K562 (cell line): ENCODE results near the gene SLMAP. TPM values are rescaled to one million over a fixed set of nuclear protein-coding genes. Genes with fewer than 3 reads are reported as not detected.

Experiments
- ATAC-seq: fragments of 200-7000 bp; cut with Tn5 transposase; 3 replicates; pipeline ENCODE4 v1.9.1; 2020; ENCODE audit warnings: moderate library complexity
- BruUV-seq: library from RNA; stranded (reverse); fragments of 400-500 nt; replicated peaks from 2 replicates; lab custom pipeline; 2021; lab: Mats Ljungman, UMichigan
- CTCF ChIA-PET: fragments of 300-600 bp; formaldehyde crosslinking; extraction: SDS; loops from one replicate; lab custom pipeline; 2021; ENCODE audit warnings: low intra/inter-chr PET ratio; lab: Yijun Ruan, JAX
- POLR2A ChIA-PET: fragments of 300-600, 350-650 bp; sonication (Branson Sonifier 250); formaldehyde crosslinking; extraction: SDS; loops from one replicate; lab custom pipeline; 2021; ENCODE audit warnings: antibody characterized with exemption, inconsistent platforms; lab: Yijun Ruan, JAX
- DNase-seq, 4 experiments: peaks; one replicate each; pipeline versions ENCODE4 v3.0.0 to v3.0.0-alpha.2; 2011 to 2018; ENCODE audit warnings: low spot score in 3 of 4, mixed read lengths in 3 of 4; ENCODE audit errors: extremely low read depth in 1 of 4
- FAIRE-seq: peaks from 2 replicates; lab custom pipeline; 2011; peaks lifted over from hg19 to GRCh38; lab: Jason Lieb, UNC
- H2AFZ ChIP-seq: 2 replicates; pipeline ENCODE4 v1.6.0; 2011; ENCODE audit warnings: low read depth, low read length, control low read depth, inconsistent platforms
- H3K27ac ChIP-seq: fragments of 200-600 bp; 3 replicates; pipeline ENCODE4 v1.8.0; 2011; ENCODE audit warnings: low read depth, mild to moderate bottlenecking, control low read depth, inconsistent platforms, low read length, moderate library complexity, mixed read lengths; ENCODE audit errors: extremely low read depth
- H3K27me3 ChIP-seq, 2 experiments: fragments of 300-600 bp in 1 of 2; 2 replicates in 1 of 2; 3 replicates in 1 of 2; pipeline versions ENCODE4 v1.6.0 to v1.8.0; 2011; ENCODE audit warnings: inconsistent platforms in 2 of 2, low read length in 2 of 2, mild to moderate bottlenecking in 1 of 2, mixed read lengths in 1 of 2, moderate library complexity in 1 of 2; ENCODE audit not compliant: control insufficient read depth in 2 of 2, insufficient read depth in 2 of 2
- H3K36me3 ChIP-seq: fragments of 300-600 bp; 3 replicates; pipeline ENCODE4 v1.8.0; 2011; ENCODE audit warnings: mild to moderate bottlenecking, low read length, inconsistent platforms; ENCODE audit not compliant: control insufficient read depth, insufficient read depth
- H3K4me1 ChIP-seq, 2 experiments: fragments of 200-600 bp in 1 of 2; replicated peaks in 1 of 2; 2 replicates in 1 of 2; 3 replicates in 1 of 2; pipeline versions ENCODE4 v1.5.1 to v1.8.0; 2011; ENCODE audit warnings: inconsistent platforms in 2 of 2, low read length in 2 of 2, mild to moderate bottlenecking in 1 of 2, mixed read lengths in 1 of 2, moderate library complexity in 1 of 2; ENCODE audit not compliant: control insufficient read depth in 2 of 2, insufficient read depth in 2 of 2
- H3K4me2 ChIP-seq: 2 replicates; pipeline ENCODE4 v1.6.1; 2011; ENCODE audit warnings: low read length, control low read depth, inconsistent platforms, mixed read lengths; ENCODE audit not compliant: insufficient read depth
- H3K4me3 ChIP-seq: fragments of 200-600 bp; sonication (generic), shearing (Covaris generic); 2 replicates; pipeline ENCODE4 v1.5.1; 2016; ENCODE audit warnings: control low read depth, inconsistent platforms
- H3K79me2 ChIP-seq: fragments of 200-600 bp; 3 replicates; pipeline ENCODE4 v1.8.0; 2011; ENCODE audit warnings: low read length, inconsistent platforms; ENCODE audit not compliant: control insufficient read depth, insufficient read depth
- H3K9ac ChIP-seq, 2 experiments: 2 replicates each; pipeline versions ENCODE4 v1.6.0 to v1.6.1; 2011; ENCODE audit warnings: low read depth in 2 of 2, low read length in 2 of 2, control low read depth in 1 of 2, inconsistent platforms in 1 of 2, mild to moderate bottlenecking in 1 of 2, mixed read lengths in 1 of 2; ENCODE audit not compliant: insufficient read depth in 1 of 2
- H3K9me1 ChIP-seq: one replicate; pipeline ENCODE4 v1.6.0; 2011; ENCODE audit warnings: inconsistent platforms, mild to moderate bottlenecking, low read length, moderate library complexity; ENCODE audit not compliant: control insufficient read depth, insufficient read depth
- H3K9me3 ChIP-seq: replicated peaks from 2 replicates; pipeline ENCODE4 v1.5.1; 2011; ENCODE audit warnings: low read depth, low read length, inconsistent platforms; ENCODE audit not compliant: control insufficient read depth, insufficient read depth
- H4K20me1 ChIP-seq: replicated peaks from 2 replicates; pipeline ENCODE4 v1.6.1; 2011; ENCODE audit warnings: low read length, inconsistent platforms, mixed read lengths; ENCODE audit not compliant: control insufficient read depth, insufficient read depth
- ARID4B ChIP-seq: sonication (generic); formaldehyde crosslinking; IDR thresholded peaks from 2 replicates; pipeline ENCODE4 v1.8.0; 2022; ENCODE audit warnings: mild to moderate bottlenecking, missing genetic modification reagents
- WGBS: fragments of 100-300 bp; shearing (Covaris generic); methylation state at CpG from one replicate; pipeline ENCODE4 v1.1.6; 2016; ENCODE audit warnings: low coverage, mixed read lengths; ENCODE audit not compliant: insufficient coverage; ENCODE audit errors: missing lambda C conversion rate; 5-methylcytosine and 5-hydroxymethylcytosine counted together
- in situ Hi-C: fragments of 300-500 bp; cut with MboI; formaldehyde crosslinking; loops from 4 replicates; pipeline ENCODE4 v1.15.0; 2018; ENCODE audit warnings: inconsistent platforms, mixed read lengths
- intact Hi-C: fragments of 100-400 bp; cut with micrococcal nuclease; formaldehyde crosslinking; loops from 2 replicates; pipeline ENCODE4 v1.14.2; 2022
- polyA plus RNA-seq, 8 experiments: library from polyadenylated mRNA; depleted of rRNA in 4 of 8; stranded (reverse) in 5 of 8; unstranded in 3 of 8; fragments of >200 nt; fragmentation: Nextera tagmentation in 2 of 8; fragmentation: Illumina TruSeq in 1 of 8; extraction: Ambion mirVana in 2 of 8; extraction: Trizol in 1 of 8; gene quantifications; 2 replicates each; pipeline versions ENCODE4 v1.2.1 to v1.2.3, GENCODE V29; 2011 to 2014; ENCODE audit warnings: inconsistent platforms in 1 of 8, missing spikeins in 1 of 8
- total RNA-seq, 7 experiments: library from RNA; depleted of rRNA in 6 of 7; stranded (reverse); fragments of >200 nt in 6 of 7; fragmentation: Illumina TruSeq in 2 of 7; extraction: Trizol in 2 of 7; gene quantifications; 2 replicates each; pipeline versions ENCODE4 v1.2.1 to v1.2.3, GENCODE V29; 2011 to 2021; ENCODE audit warnings: low replicate concordance in 1 of 7

The SLMAP gene
- total and polyA plus RNA-seq, 9 of the 15 experiments (the other 6 are each of a cell fraction or from before 2014, with no cell fraction given): 12.1 to 50.7 (median 28.3) TPM

GRCh38 chr3:57968501-57968900 is 212.4 kb downstream of the SLMAP start:
- no peak overlapping the region for H3K4me3 ChIP-seq
- in situ Hi-C loops: no loop called here
- H3K9ac ChIP-seq: no peak overlapping the region
- no peaks in the 10 kb centered on the region for H3K9me3 ChIP-seq
- H3K4me2 ChIP-seq: no peak overlapping the region
- DNase-seq (no peak), ATAC-seq (no peak), FAIRE-seq (no peak)
- POLR2A ChIA-PET: no interaction called here
- no TSS peak for BruUV-seq
- no peaks in the 10 kb centered on the region for H4K20me1 ChIP-seq
- peaks cover 0 to 5% of the 10 kb centered on the region in 2 experiments; a peak in 1 of 5 replicates for H3K27me3 ChIP-seq
- no peaks in the 10 kb centered on the region for H3K79me2 ChIP-seq
- intact Hi-C loops: no loop called here
- TF ChIP-seq ARID4B: no peak
- H3K9me1 ChIP-seq: no peaks in the 10 kb centered on the region
- H3K27ac ChIP-seq: no peak overlapping the region
- H3K4me1 ChIP-seq: no peaks in the 10 kb centered on the region; a peak in 1 of 5 replicates
- CTCF ChIA-PET: no interaction called here
- no peaks in the 10 kb centered on the region for H3K36me3 ChIP-seq
- H2AFZ ChIP-seq: no peak overlapping the region
- 21% methylated on average over 5 of the region's 5 CpGs for WGBS
